NCI-H146 treated with DMSO at 0.1 percent for 48 hours (cell line): ENCODE data around the gene NGDN.

Source experiments
- DNase-seq: peaks from one replicate; lab custom pipeline; 2025; ENCODE audit not compliant: unreplicated experiment; lab: John Stamatoyannopoulos, UW

NGDN gene

DNA sequence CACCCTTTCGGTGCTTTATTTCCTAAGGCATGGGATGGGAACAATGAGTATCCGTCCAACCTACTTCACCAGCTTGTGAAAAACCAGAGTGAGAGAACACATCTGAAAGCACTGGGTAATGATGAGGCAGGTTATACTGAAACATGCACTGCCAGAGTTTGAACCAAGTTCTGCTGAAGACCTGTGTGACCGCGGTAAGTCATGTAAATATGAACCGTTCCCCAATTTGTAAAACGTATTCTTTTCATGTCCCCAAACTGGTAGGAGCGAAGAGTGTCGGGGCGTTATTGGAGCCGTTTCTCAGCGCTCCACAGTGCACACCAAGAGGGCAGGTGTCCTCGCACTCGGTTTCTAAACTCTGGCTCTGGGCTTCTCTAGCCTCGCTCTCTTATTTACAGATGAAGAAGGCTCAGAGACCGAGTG is 788 bp upstream of the NGDN start:
- DNase-seq = peak; percentile 57

DNA sequence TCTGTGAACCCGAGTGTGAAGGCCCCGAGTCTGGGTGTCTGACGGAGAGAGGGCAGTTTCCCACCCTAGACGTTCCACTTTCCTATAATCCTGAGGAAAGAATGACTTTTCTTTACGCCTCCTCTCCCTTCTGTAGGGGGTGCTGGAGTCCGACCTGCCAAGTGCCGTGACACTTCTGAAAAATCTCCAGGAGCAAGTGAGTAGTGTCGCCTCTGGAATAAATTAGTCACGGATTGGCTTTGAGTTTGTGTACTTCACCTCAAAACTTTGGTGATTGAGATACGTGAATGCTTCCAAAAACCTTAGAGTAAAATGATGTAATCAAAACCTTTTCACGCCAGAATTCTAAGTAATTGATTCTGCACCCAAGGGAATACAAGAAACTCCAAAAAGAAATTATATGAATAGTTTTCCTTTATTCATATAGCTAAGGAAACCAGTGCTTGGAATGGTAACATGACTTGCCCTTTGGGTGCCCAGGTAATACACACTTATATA is 452 bp downstream of the NGDN start:
- no peak for DNase-seq

DNA sequence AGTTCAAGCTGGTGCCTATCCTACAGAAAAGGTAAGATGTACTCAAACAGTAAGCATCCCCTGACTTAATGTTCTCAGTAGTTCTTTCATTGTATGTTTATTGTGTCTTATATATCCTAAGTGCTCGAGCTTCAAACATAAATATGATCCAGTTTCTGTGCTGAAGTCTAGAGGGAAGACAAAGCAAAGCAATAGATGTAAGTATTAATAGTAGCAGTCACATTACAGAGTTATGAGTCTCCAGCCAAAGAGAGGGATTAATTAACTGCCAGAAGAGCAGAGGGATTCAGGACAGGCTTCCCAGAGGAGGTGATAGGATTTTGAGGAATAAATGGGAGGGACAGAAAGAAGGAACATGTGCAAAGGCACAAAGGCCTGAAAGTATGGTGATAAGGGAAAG is 1.4 kb downstream of the NGDN start:
- DNase-seq = no peak

GRCh38 chr14:23478109-23478759 is 8.7 kb downstream of the NGDN start:
- peak; percentile 52 for DNase-seq

GRCh38 chr14:23481362-23481970 is 12.0 kb downstream of the NGDN start:
- no peak for DNase-seq

- no peak for DNase-seq
Measured at GRCh38 chr14:23481979-23482822, 12.7 kb downstream of the NGDN start.

- no peak for DNase-seq
Measured at GRCh38 chr14:23482823-23483148, 13.3 kb downstream of the NGDN start.

GRCh38 chr14:23483236-23483854 is 13.8 kb downstream of the NGDN start:
- DNase-seq = peak; percentile 56

DNA sequence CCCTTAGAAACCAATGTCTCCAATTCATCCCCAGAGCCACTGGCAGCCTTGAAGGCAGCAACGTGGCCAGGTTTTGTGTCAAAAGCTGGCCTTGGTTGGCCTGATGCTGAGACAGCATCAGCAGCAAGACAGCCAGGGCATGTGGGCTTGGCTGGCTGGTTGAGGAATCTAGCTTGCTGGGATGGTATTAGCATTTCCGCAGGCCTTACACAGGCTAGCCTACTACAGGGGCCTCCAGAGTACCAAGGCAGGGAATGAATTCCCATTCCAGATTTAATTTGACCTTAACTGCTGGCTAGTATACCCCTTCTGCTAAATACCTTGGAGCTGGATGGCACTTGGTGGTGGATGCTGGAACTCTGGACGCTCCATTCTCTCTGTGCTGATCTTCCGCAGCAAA is 15.8 kb downstream of the NGDN start:
- DNase-seq = no peak

DNA sequence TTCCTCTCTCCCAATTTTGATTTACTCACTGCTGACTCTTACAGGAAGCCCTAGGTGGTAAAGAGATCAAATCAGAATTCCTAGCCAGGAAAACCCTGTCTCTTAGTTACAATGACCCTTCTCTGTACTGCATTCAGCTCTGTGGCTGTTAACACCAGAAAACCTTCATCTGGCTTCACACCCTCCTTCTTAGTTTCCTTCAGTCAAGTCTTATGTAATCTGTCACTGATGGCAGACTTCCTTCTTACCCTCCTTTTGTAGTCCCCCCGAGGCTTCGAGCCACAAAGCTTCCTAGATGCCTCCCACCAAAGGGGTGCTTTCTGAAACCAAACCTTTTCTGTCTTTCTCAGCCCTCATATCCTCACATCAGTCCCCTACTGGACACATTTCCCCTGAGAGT is 16.5 kb downstream of the NGDN start:
- DNase-seq = no peak

- no peak for DNase-seq
Measured at GRCh38 chr14:23487216-23487615, 17.7 kb downstream of the NGDN start.

DNA sequence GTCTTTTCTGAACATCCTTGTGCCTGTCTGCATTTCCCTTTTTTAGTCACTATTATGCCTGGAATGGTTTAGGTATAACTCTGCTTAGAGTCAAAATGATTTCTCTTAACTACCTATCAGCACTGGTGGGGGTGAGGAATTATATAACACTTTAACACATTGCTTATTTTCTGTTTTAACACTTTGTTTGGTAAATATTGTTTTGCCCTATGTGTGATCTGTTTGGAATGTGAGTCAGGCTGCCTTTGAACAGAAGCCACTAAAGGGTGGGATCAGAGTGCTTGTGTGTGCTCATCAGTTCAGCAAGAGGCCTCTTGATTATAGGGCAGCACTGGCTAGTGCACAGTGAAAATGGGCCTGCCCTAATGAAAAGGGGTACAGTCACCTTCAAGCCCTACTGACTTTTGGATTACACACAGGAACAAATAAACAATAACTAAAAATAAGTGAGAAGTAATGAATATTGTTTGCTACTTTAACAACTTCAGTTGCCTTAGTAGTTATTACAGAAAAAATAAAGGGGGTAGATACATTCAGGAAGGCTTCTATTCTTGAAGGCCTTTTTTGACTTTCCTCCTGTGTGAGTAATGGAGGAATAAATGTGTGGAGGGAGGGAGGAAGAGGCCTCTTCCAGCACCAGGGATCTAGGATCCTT is 23.2 kb downstream of the NGDN start:
- DNase-seq = peak; percentile 60

- DNase-seq = peak; percentile 97
Measured at GRCh38 chr14:23494223-23494622, 24.7 kb downstream of the NGDN start.

DNA sequence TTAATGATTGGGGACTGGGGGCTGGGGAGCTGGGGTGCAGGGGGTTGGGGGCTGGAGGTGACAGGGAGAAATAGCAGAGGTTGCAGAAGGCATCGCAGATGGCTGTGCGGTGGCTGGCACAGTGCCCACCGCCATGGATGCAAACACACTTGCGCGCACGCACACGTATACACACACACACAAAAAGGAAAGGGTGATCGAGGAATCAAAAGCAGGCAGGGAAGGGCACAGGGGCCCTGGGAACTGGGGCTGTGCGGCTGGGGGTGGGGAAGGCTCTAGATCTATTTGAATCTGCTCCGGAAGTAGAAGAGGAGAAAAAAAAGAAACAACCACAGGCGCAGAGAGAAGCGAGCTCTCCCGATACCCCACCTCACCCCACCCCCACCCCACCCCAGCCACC is 42.7 kb downstream of the NGDN start:
- peak; percentile 21 for DNase-seq

DNA sequence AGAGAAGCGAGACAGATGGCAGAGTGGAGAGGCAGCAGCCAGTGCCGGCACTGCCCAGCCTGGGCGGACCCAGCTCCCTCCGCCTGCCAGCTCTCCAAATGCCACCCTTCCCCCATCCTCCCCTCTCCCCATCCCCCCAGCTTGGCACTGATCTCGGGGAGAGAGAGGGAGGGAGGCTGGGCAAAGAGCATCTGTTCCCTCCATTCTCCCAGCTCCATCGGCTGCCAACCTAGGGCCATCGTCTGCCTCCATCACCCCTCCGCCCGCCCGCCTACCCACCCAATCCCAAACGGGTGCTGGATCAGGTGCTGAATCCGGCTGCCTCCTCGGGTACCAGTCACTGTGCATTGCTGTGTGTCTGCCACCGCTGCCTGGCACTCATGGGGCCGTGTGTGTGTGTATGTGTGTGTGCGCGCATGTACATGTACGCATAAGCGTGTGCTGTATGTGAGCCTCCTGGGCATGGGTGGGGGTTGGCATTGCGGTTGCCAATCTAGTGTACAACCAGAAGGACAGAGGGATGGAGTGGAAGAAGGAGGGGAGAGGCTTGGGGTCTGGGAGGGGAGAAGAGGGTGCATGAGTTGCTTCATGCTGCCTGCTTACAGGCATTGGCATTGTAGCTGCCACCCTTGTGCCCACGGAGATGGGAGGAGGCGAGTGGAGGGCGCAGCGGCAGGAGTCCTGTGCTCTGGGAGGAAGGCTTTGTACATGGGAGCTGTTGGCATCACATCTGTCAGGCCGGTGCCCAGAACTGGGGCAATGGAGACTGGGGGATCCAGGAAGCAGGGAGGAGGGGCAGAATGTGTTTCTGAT is 43.7 kb downstream of the NGDN start:
- DNase-seq = no peak

GRCh38 chr14:23513818-23514643 is 44.5 kb downstream of the NGDN start:
- no peak for DNase-seq

- no peak for DNase-seq
Measured at GRCh38 chr14:23514644-23514957, 45.1 kb downstream of the NGDN start.

DNA sequence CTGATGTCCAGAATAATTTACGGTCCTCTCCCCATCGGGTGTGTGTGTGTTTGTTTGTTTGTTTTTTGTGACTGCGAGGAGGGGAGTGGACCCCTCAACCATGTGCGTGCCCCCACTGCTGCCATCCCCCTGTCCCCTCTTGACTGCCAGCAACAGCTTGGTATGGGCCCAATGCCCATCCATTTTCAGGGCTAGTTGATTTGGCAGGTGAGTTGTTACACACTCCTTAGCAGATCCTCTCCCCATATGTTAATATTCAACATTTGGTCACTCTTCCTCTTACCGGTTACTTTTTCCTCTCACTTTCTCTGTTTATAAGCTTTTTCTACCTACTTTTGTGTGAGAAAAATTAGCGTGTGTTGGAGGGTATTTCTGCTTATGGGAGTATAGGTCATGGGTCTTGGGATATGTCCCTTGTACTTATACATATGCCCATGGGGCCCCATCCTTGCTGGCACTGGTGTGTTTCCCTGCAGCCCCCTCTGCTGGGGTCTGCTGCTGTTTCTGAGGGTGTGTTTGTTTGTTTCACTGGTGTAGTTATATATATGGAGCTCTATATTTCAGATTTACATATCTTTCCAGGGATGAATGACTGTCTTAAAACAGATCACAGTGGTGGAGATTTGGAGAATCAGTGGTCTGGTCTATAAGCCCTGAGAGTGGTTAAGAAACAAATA is 48.3 kb downstream of the NGDN start:
- DNase-seq = no peak

GRCh38 chr14:23518709-23519108 is 49.2 kb downstream of the NGDN start:
- DNase-seq = no peak
